ENCODE results near the gene SLC24A5.

DNA sequence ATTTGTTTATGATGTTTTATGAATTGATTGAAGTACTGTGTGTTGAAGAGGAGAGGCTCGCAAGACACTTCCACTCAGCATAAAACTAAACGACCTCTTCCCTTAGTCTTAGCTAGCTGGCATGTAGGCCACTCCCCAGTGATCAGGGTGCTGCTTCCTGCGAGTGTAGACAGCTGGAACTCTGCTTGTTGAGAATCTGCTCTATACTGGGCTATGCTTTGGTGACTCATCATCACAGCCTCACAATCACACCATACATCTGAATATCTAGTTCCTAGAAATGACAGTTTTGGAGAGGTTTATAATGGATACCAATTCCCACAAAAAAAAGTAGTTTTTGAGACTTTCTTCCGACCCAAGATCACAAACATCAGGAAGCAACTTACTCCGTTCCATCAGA is 1.5 kb upstream of the SLC24A5 start:
- TF ChIP-seq, protein P1, sequence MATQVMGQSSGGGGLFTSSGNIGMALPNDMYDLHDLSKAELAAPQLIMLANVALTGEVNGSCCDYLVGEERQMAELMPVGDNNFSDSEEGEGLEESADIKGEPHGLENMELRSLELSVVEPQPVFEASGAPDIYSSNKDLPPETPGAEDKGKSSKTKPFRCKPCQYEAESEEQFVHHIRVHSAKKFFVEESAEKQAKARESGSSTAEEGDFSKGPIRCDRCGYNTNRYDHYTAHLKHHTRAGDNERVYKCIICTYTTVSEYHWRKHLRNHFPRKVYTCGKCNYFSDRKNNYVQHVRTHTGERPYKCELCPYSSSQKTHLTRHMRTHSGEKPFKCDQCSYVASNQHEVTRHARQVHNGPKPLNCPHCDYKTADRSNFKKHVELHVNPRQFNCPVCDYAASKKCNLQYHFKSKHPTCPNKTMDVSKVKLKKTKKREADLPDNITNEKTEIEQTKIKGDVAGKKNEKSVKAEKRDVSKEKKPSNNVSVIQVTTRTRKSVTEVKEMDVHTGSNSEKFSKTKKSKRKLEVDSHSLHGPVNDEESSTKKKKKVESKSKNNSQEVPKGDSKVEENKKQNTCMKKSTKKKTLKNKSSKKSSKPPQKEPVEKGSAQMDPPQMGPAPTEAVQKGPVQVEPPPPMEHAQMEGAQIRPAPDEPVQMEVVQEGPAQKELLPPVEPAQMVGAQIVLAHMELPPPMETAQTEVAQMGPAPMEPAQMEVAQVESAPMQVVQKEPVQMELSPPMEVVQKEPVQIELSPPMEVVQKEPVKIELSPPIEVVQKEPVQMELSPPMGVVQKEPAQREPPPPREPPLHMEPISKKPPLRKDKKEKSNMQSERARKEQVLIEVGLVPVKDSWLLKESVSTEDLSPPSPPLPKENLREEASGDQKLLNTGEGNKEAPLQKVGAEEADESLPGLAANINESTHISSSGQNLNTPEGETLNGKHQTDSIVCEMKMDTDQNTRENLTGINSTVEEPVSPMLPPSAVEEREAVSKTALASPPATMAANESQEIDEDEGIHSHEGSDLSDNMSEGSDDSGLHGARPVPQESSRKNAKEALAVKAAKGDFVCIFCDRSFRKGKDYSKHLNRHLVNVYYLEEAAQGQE (IDR thresholded peaks at IDR 0.05; ENCODE audit: low read depth): no peak
- TF ChIP-seq RAD21 (IDR thresholded peaks at IDR 0.05; ENCODE audit: low read depth): no peak
- TF ChIP-seq YY1 (IDR thresholded peaks at IDR 0.05; ENCODE audit: low read depth): no peak

Data from Ishikawa (cell line).